LHCN-M2 (cell line): ENCODE results near the gene RTTN. TPM values are rescaled to one million over a fixed set of nuclear protein-coding genes. Genes with fewer than 3 reads are reported as not detected.
"Not testable (repeated sequence)": the region's sequence is repeated elsewhere in the genome, so short reads cannot be mapped to it uniquely, and the experiment has no call there.

Experiments
- DNase-seq: peaks from one replicate; pipeline ENCODE4 v3.0.0-alpha.2; 2012; ENCODE audit warnings: low read depth
- total RNA-seq: library from RNA; depleted of rRNA; stranded (reverse); fragments of >200 nt; gene quantifications from 2 replicates; pipeline ENCODE4 v1.2.3, GENCODE V29; 2014; rRNA removed

Gene RTTN
- total RNA-seq, 1 experiment from 2014 or later: 24.5 TPM

DNA sequence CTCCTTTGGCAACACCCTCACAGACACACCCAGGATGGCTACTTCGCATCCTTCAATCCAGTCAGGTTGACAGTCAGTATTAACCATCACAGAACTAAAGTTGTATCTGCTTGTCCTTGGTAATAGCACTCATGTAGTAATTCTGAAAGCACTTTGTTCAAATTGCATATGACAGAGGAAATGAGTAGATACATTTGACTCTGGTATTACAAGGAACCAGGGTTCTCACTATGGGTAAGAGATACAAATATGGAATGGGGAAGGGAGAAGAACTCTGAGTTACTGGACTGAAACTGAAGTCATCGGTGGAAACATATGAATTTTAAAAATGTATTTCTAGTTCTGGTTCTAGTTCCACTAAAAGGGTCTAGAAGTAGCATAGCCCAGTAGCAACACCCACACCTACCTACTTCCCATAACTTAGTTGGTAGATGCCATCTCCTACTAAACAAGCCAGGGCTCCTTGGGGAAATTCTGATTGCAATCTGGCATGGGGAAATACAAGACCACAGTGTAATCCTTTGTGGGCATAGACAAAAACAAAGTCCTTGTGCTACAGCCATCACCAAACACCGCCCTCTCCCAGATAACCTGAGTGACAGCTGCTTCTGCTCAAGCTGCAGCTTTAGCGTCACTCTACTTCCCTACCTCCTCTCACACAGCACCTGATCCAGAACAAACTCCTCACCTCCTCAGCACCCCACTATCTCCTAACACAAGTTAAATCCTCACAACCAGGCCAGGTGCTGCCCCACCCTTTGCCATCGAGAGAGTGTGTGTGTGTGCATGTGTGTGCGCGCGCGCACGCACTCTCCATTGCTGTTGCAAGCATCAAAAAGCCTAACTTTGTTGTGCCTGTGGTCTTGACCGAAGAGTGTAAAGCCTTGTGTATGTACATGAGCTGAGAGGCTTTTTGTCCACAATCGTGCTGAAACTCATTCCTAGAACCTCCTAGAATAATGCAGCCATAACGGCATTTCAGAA, 226.5 kb downstream of the RTTN start:
- no peak for DNase-seq

GRCh38 chr18:69975294-69975693, 230.2 kb downstream of the RTTN start:
- DNase-seq: not testable (repeated sequence)

DNA sequence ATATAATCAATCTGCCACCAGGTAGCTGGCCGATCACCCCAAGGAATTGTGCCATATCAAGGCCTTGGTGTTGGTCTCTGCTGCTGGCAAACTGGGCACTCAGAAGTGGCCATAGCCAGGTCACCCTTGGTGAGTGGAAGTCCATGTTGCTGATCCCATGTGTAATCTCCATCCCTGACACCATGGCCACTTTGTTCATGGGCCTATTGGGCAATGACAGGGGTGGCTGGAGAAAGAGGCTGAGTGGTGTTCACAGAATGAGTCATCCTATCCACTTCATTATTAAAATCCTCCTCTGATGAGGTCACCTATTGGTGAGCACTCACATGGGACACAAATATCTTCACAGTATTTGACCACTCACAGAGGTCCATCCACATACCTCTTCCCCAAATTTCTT, 231.1 kb downstream of the RTTN start:
- peak; percentile 43 for DNase-seq

DNA sequence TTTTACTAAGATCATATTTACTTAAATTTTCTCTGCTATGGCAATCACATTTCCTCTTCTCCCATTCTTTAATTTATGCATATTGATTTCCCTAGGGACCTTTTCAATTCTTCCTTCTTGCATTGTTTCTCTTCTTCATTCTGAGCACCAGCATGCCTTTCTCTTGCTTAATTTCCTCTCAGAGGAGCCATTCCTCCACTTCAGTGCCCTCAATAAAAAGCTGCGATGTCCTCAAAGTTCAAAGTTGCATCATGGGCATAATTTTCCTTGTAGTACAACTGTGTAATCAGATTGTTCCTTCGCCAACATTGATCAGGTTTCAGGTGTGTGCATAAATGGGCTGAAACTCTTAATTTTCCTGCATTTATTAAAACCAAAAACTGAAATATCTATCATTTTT, 236.0 kb downstream of the RTTN start:
- no peak for DNase-seq

DNA sequence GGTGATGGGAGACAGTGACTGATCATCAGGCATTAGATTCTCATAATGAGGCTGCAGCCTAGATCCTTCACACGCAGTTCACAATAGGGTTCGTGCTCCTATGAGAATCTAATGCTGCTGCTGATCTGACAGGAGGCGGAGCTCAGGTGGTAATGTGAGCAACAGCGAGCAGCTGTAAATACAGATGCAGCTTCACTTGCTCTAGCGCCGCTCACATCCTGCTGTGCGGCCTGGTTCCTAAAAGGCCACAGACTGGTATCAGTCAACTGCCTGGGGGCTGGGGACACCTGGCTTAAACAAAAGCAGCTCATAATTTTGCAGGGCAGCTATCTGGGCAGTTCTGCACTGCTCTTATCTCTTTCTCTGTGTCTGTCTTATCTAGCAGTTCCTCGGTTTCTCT, 237.4 kb downstream of the RTTN start:
- DNase-seq: no peak

GRCh38 chr18:69963196-69963595, 242.3 kb downstream of the RTTN start:
- no peak for DNase-seq

- no peak for DNase-seq
Observed at GRCh38 chr18:69961718-69962117, 243.8 kb downstream of the RTTN start.

DNA sequence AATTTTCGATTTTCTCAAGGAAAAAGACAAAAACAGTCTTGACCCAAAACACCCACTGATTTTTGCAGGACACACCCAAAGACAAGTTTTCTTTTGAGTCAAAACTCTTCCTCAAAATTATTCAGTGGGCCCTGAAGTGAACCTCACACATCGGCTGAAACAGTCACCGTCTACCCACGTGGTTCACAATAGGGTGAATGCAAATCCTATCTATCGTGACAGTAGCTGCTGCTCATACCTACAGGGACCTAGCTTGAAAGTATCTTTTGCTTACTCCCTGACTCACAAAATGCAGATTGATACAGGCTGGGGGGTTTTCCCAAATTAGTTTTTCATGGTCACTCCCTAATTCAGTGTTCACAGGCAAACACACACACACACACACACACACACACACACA, 247.1 kb downstream of the RTTN start:
- DNase-seq: no peak

DNA sequence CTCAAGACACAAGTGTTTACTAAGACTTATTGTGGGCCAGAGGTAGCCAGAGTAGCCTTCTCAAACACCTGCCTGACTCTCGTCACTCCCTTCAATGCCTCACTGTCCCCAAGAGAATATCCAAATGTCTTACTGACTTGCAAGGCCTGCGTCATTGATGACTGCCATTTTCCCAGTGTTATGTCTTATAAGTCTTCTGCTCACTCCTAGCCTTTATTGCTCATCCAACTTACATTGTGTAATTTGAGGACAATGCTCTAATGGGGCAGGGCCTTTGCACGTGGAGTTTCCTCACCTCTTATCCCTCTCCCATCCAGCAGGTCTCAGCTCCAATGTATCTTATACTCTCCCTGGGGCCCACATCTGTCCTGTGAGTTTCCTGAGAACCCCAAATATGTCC, 247.7 kb downstream of the RTTN start:
- DNase-seq: no peak

- no peak for DNase-seq
Observed at GRCh38 chr18:69956665-69957620, 248.5 kb downstream of the RTTN start.

- no peak for DNase-seq
Observed at GRCh38 chr18:69956057-69956456, 249.4 kb downstream of the RTTN start.

DNA sequence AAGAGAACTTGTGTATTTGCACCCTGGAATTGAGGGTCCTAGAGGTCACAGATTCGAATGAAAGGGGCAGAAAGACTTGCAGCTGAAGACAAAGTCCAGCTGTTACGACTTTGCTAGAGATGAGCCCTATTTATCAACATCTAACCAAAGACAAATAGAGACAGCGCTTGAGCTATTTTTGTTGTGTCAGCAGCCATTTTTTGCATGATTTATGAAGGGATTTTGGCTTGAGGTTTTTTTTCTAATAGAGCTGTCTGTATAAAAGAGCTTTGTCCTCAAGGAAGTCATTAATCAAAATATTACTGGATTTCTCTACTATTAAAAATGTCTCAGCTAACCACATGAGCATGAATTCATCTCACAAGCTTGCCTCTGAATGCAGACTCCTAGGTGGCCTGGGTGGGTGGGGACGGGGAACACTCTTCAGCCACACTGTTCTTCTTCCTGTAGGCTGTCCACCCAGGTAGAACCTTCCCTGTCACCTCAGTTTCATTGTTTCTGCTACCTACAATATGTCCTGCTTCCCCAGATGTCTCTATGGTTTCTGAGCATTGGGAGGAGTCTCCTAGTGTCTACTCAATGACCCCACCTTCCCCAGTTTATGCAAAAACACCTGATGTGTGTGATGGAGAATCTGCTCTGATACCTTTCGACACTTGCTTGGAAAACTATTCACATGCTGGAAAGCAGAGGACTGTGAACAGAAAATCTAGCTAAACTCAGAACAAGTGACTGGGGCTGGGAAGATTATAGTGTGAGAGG, 250.6 kb downstream of the RTTN start:
- no peak for DNase-seq

- DNase-seq: no peak
Observed at GRCh38 chr18:69953191-69953590, 252.3 kb downstream of the RTTN start.

Other genes starting within 250 kb of the RTTN start
- gene SOCS6, start 83.4 kb upstream of the RTTN start, total RNA-seq: 20.8 and 21.9 TPM in 2 replicates